ENCODE data around the gene FBXL13.
"Not testable (repeated sequence)": the region's sequence is repeated elsewhere in the genome, so short reads cannot be mapped to it uniquely, and the experiment has no call there.

The FBXL13 gene

DNA sequence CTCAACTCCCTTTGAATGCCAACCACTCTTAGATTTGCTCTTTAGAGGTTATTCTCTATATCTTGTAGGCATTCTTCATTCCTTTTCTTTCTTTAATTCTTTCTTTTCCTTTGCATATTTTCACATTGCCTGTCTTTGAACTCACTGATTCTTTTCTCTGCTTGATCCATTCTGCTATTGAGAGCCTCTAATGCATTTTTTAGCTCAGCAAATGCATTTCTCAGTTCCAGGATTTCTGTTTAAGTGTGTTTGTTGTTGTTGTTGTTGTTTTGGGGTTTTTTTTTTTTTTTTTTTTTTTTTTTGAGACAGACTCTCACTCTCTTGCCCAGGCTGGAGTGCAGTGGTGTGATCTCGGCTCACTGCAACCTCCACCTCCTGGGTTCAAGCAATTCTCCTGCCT lies 71.6 kb downstream of the FBXL13 start:
- no peak overlapping the region for H3K4me3 ChIP-seq (replicated peaks; ENCODE audit: low read depth, low read length)
- DNase-seq (ENCODE audit: extremely low read depth, low read depth) = no peak
- TF ChIP-seq, protein P1, sequence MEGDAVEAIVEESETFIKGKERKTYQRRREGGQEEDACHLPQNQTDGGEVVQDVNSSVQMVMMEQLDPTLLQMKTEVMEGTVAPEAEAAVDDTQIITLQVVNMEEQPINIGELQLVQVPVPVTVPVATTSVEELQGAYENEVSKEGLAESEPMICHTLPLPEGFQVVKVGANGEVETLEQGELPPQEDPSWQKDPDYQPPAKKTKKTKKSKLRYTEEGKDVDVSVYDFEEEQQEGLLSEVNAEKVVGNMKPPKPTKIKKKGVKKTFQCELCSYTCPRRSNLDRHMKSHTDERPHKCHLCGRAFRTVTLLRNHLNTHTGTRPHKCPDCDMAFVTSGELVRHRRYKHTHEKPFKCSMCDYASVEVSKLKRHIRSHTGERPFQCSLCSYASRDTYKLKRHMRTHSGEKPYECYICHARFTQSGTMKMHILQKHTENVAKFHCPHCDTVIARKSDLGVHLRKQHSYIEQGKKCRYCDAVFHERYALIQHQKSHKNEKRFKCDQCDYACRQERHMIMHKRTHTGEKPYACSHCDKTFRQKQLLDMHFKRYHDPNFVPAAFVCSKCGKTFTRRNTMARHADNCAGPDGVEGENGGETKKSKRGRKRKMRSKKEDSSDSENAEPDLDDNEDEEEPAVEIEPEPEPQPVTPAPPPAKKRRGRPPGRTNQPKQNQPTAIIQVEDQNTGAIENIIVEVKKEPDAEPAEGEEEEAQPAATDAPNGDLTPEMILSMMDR (IDR thresholded peaks at IDR 0.05; ENCODE audit: low read depth, low read length, missing control alignments) = no peak

DNA sequence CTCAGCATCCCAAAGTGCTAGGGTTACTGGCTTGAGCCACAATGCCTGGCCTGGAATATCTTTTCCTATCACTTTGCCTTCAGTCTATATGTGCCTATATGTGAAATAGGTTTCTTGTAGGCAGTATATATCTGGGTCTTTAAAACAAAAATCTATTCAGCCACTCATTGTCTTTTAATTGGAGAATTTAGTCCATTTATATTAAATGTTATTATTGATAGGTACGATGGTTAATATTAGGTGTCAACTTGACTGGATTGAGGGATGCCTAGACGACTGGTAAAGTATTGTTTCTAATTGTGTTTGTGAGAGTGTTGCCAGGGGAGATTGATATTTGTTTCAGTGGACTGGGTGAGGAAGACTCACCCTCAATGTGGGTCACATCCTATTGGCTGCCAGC lies 73.4 kb downstream of the FBXL13 start:
- DNase-seq (ENCODE audit: extremely low read depth, low read depth) = no peak
- TF ChIP-seq, protein P1 (IDR thresholded peaks at IDR 0.05; ENCODE audit: low read depth, low read length, missing control alignments) = no peak

DNA sequence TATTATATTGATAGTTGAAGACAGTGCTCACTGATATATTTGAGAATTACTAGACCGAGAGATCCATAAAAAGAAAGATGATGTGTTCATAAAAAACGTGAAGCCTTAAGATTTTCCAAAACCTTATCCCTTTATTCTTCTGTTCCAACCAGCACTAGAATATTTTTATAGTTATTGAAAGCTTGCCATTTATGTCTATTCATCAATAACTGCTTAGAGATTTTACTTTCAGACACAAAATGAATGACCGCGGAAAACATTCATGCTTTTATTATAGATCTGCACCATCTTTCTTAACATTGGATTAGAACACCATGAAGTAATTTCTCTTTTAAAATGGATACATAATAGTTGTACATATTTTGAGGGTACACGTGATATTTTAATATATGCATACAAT lies 77.6 kb downstream of the FBXL13 start:
- no peak for DNase-seq (ENCODE audit: extremely low read depth, low read depth)
- TF ChIP-seq, protein P1 (IDR thresholded peaks at IDR 0.05; ENCODE audit: low read depth, low read length, missing control alignments) = no peak
- no peak overlapping the region for H3K4me3 ChIP-seq (replicated peaks; ENCODE audit: low read depth, low read length)

More for the DNA sequence above, 73.4 kb downstream of the FBXL13 start:
- H3K4me3 ChIP-seq (replicated peaks; ENCODE audit: low read depth, low read length) = no peak overlapping the region

DNA sequence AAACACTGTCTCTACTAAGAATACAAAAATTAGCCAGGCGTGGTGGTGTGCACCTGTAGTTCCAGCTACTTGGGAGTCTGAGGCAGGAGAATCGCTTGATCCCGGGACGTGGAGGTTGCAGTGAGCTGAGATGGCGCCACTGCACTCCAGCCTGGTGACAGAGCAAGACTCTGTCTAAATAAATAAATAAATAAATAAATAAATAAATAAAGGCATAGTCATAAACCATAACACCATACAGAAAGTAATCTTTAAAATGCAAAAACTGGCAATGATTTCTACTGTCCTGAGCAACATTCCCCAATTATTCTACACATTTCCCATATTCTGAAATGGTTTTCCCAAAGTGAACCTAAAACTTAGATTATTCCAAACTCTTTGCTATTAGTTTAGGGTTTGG lies 79.0 kb downstream of the FBXL13 start:
- not testable (repeated sequence) for DNase-seq (ENCODE audit: extremely low read depth, low read depth); H3K4me3 ChIP-seq (replicated peaks; ENCODE audit: low read depth, low read length)

DNA sequence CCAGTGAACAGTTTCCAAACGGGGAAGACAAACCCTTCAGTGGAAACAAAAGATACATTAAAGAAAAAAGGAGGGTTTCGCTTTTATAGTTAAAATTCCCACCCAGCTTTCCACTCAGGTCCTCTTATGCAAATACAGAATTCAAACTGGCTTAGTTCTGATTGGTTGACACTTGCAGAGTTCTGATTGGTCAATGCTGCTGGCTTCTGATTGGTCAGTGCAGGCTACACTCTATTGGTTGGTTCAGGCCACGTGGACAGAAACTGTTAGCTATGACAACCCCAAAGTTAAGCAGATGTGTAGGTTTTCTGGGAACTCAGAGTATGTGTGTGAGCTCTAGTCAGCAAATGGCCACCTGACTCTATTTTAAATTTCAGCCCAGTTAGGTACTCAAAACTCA lies 80.0 kb downstream of the FBXL13 start:
- TF ChIP-seq, protein P1 (IDR thresholded peaks at IDR 0.05; ENCODE audit: low read depth, low read length, missing control alignments) = no peak

DNA sequence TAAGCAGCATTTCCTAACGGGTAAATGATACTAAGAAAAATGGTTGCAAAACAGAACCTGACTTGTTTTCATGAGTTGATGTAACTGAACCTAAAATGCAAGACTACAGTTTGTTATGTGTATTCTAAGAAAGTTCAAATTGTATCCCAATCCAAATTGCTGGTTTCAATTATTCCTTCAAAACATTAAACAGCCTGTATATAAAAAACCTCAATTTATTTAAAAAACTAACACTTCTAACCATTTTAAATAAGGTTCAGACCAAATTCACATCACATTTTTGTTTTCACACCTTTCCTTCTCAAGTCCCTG lies 80.9 kb downstream of the FBXL13 start:
- TF ChIP-seq, protein P1 (IDR thresholded peaks at IDR 0.05; ENCODE audit: low read depth, low read length, missing control alignments) = no peak
- no peak for DNase-seq (ENCODE audit: extremely low read depth, low read depth)
- no peak overlapping the region for H3K4me3 ChIP-seq (replicated peaks; ENCODE audit: low read depth, low read length)

More for the DNA sequence above, 80.0 kb downstream of the FBXL13 start:
- H3K4me3 ChIP-seq (replicated peaks; ENCODE audit: low read depth, low read length) = no peak overlapping the region
- DNase-seq (ENCODE audit: extremely low read depth, low read depth) = no peak

DNA sequence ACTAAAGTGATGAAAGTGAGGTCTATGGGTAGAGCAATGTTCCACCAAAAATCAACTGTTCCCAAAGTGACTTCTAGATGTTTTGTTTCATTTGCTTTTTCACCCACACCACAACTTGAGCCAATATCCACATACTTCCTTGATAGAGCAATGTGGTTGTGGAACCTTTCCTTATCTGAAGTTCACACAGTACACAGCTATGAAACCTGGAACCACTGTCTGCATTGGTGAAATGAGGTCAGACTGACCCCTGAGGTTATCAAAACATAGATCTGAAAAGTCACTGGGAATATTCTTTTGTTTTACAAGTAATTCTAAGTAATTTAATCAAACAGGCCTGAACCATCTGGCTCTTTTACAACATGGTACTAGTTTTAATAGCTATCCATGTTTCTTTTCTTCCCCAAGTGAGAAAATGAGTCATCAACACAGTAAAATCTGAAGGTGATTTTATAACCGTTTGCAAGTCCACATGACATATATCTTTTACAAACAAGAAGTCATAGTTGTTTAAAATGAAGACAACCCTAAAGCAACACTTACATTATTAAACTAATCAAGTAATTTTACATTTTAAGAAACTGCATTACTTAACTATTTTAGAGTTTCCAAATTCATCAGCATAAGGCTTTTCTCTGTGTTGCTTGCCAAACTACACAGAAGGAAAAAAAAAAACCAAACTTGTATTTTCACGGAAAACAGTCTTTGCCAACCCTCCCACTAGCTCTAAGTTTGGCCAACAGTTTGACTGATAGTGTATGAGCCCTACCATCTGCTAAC lies 81.5 kb downstream of the FBXL13 start:
- DNase-seq (ENCODE audit: extremely low read depth, low read depth) = peak; percentile 67
- H3K4me3 ChIP-seq (replicated peaks; ENCODE audit: low read depth, low read length) = no peak overlapping the region
- TF ChIP-seq, protein P1 (IDR thresholded peaks at IDR 0.05; ENCODE audit: low read depth, low read length, missing control alignments) = no peak
